ENCODE results near the gene RHOB. TPM values are rescaled to one million over a fixed set of nuclear protein-coding genes. Genes with fewer than 3 reads are reported as not detected.

The RHOB gene
- total RNA-seq, 6 experiments from 2014 or later = 185 to 656 (median 388) TPM

DNA sequence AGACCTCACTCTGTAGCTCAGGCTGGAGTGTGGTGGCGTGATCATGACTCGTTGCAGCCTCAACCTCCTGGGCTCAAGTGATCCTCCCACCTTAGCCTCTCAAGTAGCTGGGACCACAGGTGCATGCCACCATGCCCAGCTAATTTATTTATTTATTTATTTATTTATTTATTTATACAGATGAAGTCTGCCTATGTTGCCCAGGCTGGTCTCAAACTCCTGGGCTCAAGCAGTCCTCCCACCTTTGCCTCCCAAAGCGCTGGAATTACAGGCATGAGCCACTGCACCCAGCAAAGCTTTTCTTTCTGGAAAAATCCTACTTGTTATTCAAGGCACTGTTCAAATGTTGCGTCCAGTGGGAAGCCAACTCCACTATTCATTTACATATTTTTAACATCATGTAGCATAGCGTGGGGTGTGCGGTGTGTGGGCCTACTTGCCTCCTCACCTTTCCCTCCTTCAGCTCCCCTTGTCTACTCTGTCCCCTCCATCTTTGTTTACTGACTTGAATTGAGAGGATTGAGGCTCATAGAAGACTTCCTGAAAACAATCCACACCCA lies 6.8 kb upstream of the RHOB start:
- DNase-seq = peak in 1 of 3 donors; percentile 30
- intact Hi-C loops (cut with DNase I) = loop anchor here (5.0 to 10.0 kb wide), 2 partner anchors 155 to 202 kb away; no protein-coding TSS in a partner anchor

DNA sequence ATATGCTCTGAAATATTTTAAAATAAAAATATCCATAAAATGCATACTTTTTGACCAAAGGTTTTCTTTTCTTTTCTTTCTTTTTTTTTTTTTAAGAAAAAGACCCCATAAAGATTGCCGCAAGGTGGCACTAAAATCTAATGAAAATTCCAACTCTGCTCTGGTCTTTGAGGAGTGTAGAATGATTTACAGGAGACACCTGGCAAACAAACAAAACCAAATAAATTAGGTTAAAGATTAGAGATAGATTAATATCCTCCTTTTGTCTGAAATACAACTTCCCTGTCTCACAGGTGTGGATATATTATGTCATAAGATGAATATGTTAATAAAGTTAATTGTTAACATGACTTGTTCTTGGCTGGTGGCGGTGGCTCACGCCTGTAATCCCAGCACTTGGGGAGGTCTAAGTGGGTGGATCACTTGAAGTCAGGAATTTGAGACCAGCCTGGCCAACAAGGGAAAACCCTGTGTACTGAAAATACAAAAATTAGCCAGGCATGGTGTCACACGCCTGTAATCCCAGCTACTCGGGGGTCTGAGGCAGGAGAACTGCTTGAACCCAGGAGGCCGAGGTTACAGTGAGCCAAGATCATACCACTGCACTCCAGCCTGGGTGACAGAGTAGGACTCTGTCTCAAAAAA lies 3.5 kb upstream of the RHOB start:
- TF ChIP-seq, protein P1, sequence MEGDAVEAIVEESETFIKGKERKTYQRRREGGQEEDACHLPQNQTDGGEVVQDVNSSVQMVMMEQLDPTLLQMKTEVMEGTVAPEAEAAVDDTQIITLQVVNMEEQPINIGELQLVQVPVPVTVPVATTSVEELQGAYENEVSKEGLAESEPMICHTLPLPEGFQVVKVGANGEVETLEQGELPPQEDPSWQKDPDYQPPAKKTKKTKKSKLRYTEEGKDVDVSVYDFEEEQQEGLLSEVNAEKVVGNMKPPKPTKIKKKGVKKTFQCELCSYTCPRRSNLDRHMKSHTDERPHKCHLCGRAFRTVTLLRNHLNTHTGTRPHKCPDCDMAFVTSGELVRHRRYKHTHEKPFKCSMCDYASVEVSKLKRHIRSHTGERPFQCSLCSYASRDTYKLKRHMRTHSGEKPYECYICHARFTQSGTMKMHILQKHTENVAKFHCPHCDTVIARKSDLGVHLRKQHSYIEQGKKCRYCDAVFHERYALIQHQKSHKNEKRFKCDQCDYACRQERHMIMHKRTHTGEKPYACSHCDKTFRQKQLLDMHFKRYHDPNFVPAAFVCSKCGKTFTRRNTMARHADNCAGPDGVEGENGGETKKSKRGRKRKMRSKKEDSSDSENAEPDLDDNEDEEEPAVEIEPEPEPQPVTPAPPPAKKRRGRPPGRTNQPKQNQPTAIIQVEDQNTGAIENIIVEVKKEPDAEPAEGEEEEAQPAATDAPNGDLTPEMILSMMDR (IDR thresholded peaks at IDR 0.05) = peak; percentile 48 to 71 (median 64)
- peak; percentile 67 for TF ChIP-seq POLR2A (IDR thresholded peaks at IDR 0.05)
- intact Hi-C loops (cut with DNase I) = loop anchor here (5.0 to 10.0 kb wide), 2 partner anchors 151 to 199 kb away; no protein-coding TSS in a partner anchor
- 9% methylated on average over 6 of the region's 6 CpGs for WGBS (ENCODE audit: insufficient coverage, low coverage, low lambda C conversion rate, missing lambda C conversion rate)

More for the DNA sequence above, 6.8 kb upstream of the RHOB start:
- Histone ChIP-seq H3K27me3 (no peaks in the 10 kb centered on the region), H3K9me3 (no peaks in the 10 kb centered on the region), H3K4me3 (no peak overlapping the region), H3K27ac (peak overlapping the region in 2 of 3 donors; percentile 68 to 89), H3K36me3 (no peaks in the 10 kb centered on the region), H3K4me1 (peaks cover 0 to 44% (median 12%) of the 10 kb centered on the region in 4 donors)
- WGBS (ENCODE audit: insufficient coverage, low coverage, low lambda C conversion rate, missing lambda C conversion rate) = 96% methylated on average over 6 of the region's 6 CpGs
- TF ChIP-seq POLR2A (IDR thresholded peaks at IDR 0.05) = no peak
- TF ChIP-seq, protein P1 (IDR thresholded peaks at IDR 0.05) = no peak
- ATAC-seq = no peak

DNA sequence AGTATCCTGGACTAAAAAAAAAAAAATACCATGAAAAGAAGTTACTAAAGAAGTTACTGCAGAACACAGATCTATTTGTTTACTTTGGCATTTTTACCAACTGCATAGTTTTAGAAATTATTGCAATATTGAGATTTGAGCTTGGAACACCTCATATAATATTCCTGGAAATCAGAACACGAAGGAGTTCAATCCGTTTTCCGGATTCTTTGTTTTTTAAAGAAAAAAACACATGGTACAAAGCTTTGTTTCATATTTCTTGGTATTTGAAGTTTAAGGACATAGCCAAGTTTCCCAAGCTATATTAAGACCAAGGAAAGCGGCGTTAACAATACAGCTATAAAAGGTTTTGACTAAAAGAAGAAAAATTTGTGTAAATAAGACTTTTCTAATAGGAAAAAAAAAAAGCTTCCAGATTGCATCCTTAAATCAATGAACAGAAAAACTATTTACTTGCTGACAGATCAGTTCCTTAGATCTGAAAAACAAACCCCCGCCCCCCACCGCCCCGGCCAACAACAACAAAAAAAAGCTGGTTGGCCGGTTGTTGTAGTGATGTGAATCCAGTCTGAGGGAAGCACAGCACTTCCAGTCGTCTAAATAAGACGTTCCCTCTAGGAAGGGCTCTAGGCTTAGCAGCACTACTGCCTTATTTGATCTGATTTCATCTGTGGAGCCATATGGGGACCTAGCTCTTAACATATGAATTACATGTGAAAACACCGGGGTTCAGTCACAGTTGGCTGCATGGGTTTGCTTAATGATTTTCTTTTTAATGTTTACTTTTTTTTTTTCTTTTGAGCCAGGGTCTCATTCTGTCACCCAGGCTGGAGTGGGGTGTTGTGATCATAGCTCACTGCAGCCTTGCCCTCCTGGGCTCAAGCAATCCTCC lies 2.5 kb upstream of the RHOB start:
- ATAC-seq (peak in 1 of 4 donors; percentile 1), DNase-seq (peak in 1 of 3 donors; percentile 40)
- WGBS (ENCODE audit: insufficient coverage, low coverage, low lambda C conversion rate, missing lambda C conversion rate) = 12% methylated on average over 12 of the region's 12 CpGs
- Histone ChIP-seq H3K27ac (peak overlapping the region; percentile 80 to 88 (median 83)), H3K36me3 (peaks cover 0 to 20% (median 14%) of the 10 kb centered on the region in 4 donors), H3K4me3 (peak overlapping the region in 1 of 3 donors; percentile 14), H3K4me1 (peaks cover 0 to 32% (median 6%) of the 10 kb centered on the region in 4 donors), H3K27me3 (no peaks in the 10 kb centered on the region), H3K9me3 (no peaks in the 10 kb centered on the region)
- intact Hi-C loops (cut with DNase I) = loop anchor here (5.0 to 10.0 kb wide), 2 partner anchors 150 to 198 kb away; no protein-coding TSS in a partner anchor
- no peak for TF ChIP-seq POLR2A (IDR thresholded peaks at IDR 0.05)
- TF ChIP-seq, protein P1 (IDR thresholded peaks at IDR 0.05) = no peak

More for the DNA sequence above, 3.5 kb upstream of the RHOB start:
- ATAC-seq (peak; percentile 2 to 22 (median 10)), DNase-seq (peak; percentile 56 to 73 (median 62))
- peaks cover 0 to 12% (median 9%) of the 10 kb centered on the region in 4 donors for H3K36me3 ChIP-seq
- H3K27me3 ChIP-seq = no peaks in the 10 kb centered on the region
- no peaks in the 10 kb centered on the region for H3K9me3 ChIP-seq
- H3K4me3 ChIP-seq = peak overlapping the region in 1 of 3 donors; percentile 13
- peak overlapping the region; percentile 70 to 88 (median 83) for H3K27ac ChIP-seq
- peaks cover 0 to 39% (median 10%) of the 10 kb centered on the region in 4 donors for H3K4me1 ChIP-seq
